Measurements from ENCODE around the gene JAK2. TPM values are rescaled to one million over a fixed set of nuclear protein-coding genes. Genes with fewer than 3 reads are reported as not detected.
A peak's percentile ranks its signal among the peaks of the same experiment; 100 is the strongest.

JAK2 gene
- total and polyA plus RNA-seq, 9 of the 15 experiments (the other 6 are each of a cell fraction or from before 2014, with no cell fraction given): 4.7 to 23.4 (median 15.3) TPM

DNA sequence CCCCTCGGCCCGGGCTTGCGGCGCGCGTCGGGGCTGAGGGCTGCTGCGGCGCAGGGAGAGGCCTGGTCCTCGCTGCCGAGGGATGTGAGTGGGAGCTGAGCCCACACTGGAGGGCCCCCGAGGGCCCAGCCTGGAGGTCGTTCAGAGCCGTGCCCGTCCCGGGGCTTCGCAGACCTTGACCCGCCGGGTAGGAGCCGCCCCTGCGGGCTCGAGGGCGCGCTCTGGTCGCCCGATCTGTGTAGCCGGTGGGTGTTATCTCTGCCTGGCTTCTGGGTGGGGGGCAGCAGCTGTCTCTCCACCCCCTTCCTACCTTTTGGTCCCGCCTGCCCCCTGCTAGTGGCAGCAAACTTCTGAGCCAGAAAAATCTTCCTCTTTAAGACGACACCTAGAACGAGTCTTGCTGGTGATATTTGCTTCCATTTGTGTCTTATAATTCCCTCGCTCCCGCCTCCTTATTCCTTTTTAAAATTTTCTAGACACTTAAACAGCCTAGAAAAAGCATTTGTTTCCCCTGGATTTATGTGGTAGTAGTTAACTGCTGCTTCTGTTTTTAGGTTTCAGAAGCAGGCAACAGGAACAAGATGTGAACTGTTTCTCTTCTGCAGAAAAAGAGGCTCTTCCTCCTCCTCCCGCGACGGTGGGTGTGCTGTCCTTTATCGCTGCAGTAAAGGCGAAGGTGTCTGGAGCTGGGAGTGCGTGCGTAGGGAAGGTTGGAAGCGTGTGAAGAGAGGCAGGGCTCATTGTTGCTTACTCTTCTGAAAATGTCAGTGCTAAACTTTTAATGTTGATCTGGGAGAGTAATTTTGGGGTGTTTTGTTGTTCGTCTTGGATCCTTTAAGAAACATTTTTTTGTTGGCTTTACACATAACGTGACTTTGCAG lies 554 bp downstream of the JAK2 start (continued):
- TF ChIP-seq TEAD1 (CRISPR knock-in tag; IDR thresholded peaks at IDR 0.05): no peak; a peak in 1 of 4 replicates
- TF ChIP-seq TAF1 (IDR thresholded peaks at IDR 0.05; ENCODE audit: control insufficient read depth, extremely low read depth, insufficient read depth, low read length, severe bottlenecking): peak; percentile 42
- TF ChIP-seq SIN3A (IDR thresholded peaks at IDR 0.05; ENCODE audit: borderline replicate concordance in 2 of 2, control insufficient read depth in 1 of 2, low read depth in 2 of 2, low read length in 2 of 2): peak in 1 of 2 experiments; percentile 70; a peak in 1 of 4 replicates
- no peak for TF ChIP-seq SAFB (IDR thresholded peaks at IDR 0.05; ENCODE audit: borderline replicate concordance, low read depth, low read length)
- no peak for TF ChIP-seq PPARD (CRISPR knock-in tag; IDR thresholded peaks at IDR 0.05)
- TF ChIP-seq, protein P1, sequence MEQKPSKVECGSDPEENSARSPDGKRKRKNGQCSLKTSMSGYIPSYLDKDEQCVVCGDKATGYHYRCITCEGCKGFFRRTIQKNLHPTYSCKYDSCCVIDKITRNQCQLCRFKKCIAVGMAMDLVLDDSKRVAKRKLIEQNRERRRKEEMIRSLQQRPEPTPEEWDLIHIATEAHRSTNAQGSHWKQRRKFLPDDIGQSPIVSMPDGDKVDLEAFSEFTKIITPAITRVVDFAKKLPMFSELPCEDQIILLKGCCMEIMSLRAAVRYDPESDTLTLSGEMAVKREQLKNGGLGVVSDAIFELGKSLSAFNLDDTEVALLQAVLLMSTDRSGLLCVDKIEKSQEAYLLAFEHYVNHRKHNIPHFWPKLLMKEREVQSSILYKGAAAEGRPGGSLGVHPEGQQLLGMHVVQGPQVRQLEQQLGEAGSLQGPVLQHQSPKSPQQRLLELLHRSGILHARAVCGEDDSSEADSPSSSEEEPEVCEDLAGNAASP (IDR thresholded peaks at IDR 0.05): no peak
- no peak for TF ChIP-seq EHMT2 (IDR thresholded peaks at IDR 0.05)
- no peak for TF ChIP-seq NBN (IDR thresholded peaks at IDR 0.05; ENCODE audit: low read depth)
- TF ChIP-seq PHB (CRISPR knock-in tag; IDR thresholded peaks at IDR 0.05): no peak
- no peak for TF ChIP-seq TAL1 (IDR thresholded peaks at IDR 0.05)
- no peak for TF ChIP-seq CREB1 (IDR thresholded peaks at IDR 0.05)
- TF ChIP-seq CREB1 (CRISPR knock-in tag; IDR thresholded peaks at IDR 0.05): 0 out of 2 replicates have a peak, but pooled peaks have one; percentile 7
- no peak for TF ChIP-seq ESRRA (IDR thresholded peaks at IDR 0.05; ENCODE audit: borderline replicate concordance, low read depth)
- TF ChIP-seq, protein P2, sequence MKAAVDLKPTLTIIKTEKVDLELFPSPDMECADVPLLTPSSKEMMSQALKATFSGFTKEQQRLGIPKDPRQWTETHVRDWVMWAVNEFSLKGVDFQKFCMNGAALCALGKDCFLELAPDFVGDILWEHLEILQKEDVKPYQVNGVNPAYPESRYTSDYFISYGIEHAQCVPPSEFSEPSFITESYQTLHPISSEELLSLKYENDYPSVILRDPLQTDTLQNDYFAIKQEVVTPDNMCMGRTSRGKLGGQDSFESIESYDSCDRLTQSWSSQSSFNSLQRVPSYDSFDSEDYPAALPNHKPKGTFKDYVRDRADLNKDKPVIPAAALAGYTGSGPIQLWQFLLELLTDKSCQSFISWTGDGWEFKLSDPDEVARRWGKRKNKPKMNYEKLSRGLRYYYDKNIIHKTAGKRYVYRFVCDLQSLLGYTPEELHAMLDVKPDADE (conservative IDR thresholded peaks at IDR 0.05; ENCODE audit: control insufficient read depth, low read depth, low read length): peak; percentile 60; the same call in 1 of the 2 replicates
- 0 out of 2 replicates have a peak, but pooled peaks have one; percentile 3 for TF ChIP-seq MTA3 (IDR thresholded peaks at IDR 0.05; ENCODE audit: borderline replicate concordance)
- no peak for TF ChIP-seq POLR2G (IDR thresholded peaks at IDR 0.05; ENCODE audit: low read depth, low read length)
- TF ChIP-seq CBFB (CRISPR knock-in tag; IDR thresholded peaks at IDR 0.05): no peak
- TF ChIP-seq, protein P3, sequence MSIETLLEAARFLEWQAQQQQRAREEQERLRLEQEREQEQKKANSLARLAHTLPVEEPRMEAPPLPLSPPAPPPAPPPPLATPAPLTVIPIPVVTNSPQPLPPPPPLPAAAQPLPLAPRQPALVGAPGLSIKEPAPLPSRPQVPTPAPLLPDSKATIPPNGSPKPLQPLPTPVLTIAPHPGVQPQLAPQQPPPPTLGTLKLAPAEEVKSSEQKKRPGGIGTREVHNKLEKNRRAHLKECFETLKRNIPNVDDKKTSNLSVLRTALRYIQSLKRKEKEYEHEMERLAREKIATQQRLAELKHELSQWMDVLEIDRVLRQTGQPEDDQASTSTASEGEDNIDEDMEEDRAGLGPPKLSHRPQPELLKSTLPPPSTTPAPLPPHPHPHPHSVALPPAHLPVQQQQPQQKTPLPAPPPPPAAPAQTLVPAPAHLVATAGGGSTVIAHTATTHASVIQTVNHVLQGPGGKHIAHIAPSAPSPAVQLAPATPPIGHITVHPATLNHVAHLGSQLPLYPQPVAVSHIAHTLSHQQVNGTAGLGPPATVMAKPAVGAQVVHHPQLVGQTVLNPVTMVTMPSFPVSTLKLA (conservative IDR thresholded peaks at IDR 0.05): 0 out of 4 replicates have a peak, but pooled peaks of 1 of the 2 experiments have one; percentile 16
- no peak for TF ChIP-seq HSF4 (CRISPR knock-in tag; IDR thresholded peaks at IDR 0.05; ENCODE audit: borderline replicate concordance)
- no peak for TF ChIP-seq MCM2 (IDR thresholded peaks at IDR 0.05; ENCODE audit: low read depth)
